SU-DHL-6 (cell line): Measurements from ENCODE around the gene TPP1.

Source experiments
- H2AFZ ChIP-seq: fragments of 200-600 bp; sonication (generic); 2 replicates; pipeline ENCODE4 v1.6.1; 2014; ENCODE audit warnings: low read depth, mild to moderate bottlenecking, moderate library complexity, mixed read lengths, antibody characterized with exemption, low read length; ENCODE audit not compliant: severe bottlenecking
- H3F3A ChIP-seq: fragments of 200-600 bp; shearing (Covaris generic); 2 replicates; pipeline ENCODE4 v1.6.0; 2016; ENCODE audit warnings: antibody characterized with exemption, mild to moderate bottlenecking; ENCODE audit not compliant: insufficient read depth
- H3K27ac ChIP-seq: fragments of 200-600 bp; sonication (generic); 2 replicates; pipeline ENCODE4 v1.5.1; 2016; ENCODE audit warnings: low read depth, mild to moderate bottlenecking, low read length, moderate library complexity, mixed read lengths
- H3K27me3 ChIP-seq: fragments of 200-600 bp; sonication (generic), shearing (Covaris generic); 2 replicates; pipeline ENCODE4 v1.6.0; 2014; ENCODE audit warnings: mild to moderate bottlenecking, low read length
- H3K36me3 ChIP-seq: fragments of 200-600 bp; sonication (generic); 2 replicates; pipeline ENCODE4 v1.6.1; 2014; ENCODE audit warnings: mild to moderate bottlenecking, low read length, mixed read lengths
- H3K4me2 ChIP-seq: fragments of 300-600, 200-600 bp; shearing (Covaris generic), sonication (generic); 2 replicates; pipeline ENCODE4 v1.6.0; 2014; ENCODE audit warnings: low read length, low read depth, mild to moderate bottlenecking; ENCODE audit not compliant: poor library complexity, severe bottlenecking
- H3K4me3 ChIP-seq: fragments of 200-600 bp; sonication (generic); 2 replicates; pipeline ENCODE4 v1.5.1; 2014; ENCODE audit warnings: antibody characterized with exemption, low read length, mild to moderate bottlenecking, mixed read lengths; ENCODE audit not compliant: insufficient read depth, poor library complexity, severe bottlenecking
- H3K79me2 ChIP-seq: fragments of 200-600 bp; sonication (generic); 2 replicates; pipeline ENCODE4 v1.6.1; 2014; ENCODE audit warnings: mild to moderate bottlenecking, low read length, moderate library complexity; ENCODE audit not compliant: insufficient read depth
- H3K9ac ChIP-seq: fragments of 200-600 bp; sonication (generic); 2 replicates; pipeline ENCODE4 v1.7.0; 2014; ENCODE audit warnings: mild to moderate bottlenecking, low read length
- H3K9me2 ChIP-seq: fragments of 200-600 bp; sonication (generic); replicated peaks from 2 replicates; pipeline ENCODE4 v1.6.1; 2014; ENCODE audit warnings: low read length; ENCODE audit not compliant: insufficient read depth
- H3K9me3 ChIP-seq: fragments of 200-600 bp; sonication (generic); 2 replicates; pipeline ENCODE4 v1.6.1; 2014; ENCODE audit warnings: low read length, mixed read lengths; ENCODE audit not compliant: insufficient read depth
- H4K20me1 ChIP-seq: fragments of 200-600 bp; sonication (generic); 2 replicates; pipeline ENCODE4 v1.6.1; 2014; ENCODE audit warnings: low read depth, mild to moderate bottlenecking, antibody characterized with exemption, low read length, moderate library complexity, mixed read lengths
- CTCF ChIP-seq: fragments of 200-600 bp; sonication (generic); IDR thresholded peaks from one replicate; pipeline ENCODE4 v1.5.1; 2017; ENCODE audit warnings: antibody characterized with exemption, mild to moderate bottlenecking, low read length, moderate library complexity; ENCODE audit not compliant: insufficient read depth, poor library complexity, severe bottlenecking
- EZH2phosphoT487 ChIP-seq: fragments of 200-600 bp; sonication (generic), shearing (Covaris generic); conservative IDR thresholded peaks from 2 replicates; pipeline ENCODE4 v1.6.1; 2018; ENCODE audit warnings: mild to moderate bottlenecking, antibody characterized with exemption, low read length, moderate library complexity, mixed read lengths

The TPP1 gene

GRCh38 chr11:6596239-6596877, 22.9 kb downstream of the TPP1 start:
- Histone ChIP-seq H3K27ac (no peak overlapping the region), H3K36me3 (peaks cover 14% of the 10 kb centered on the region; the same call in 1 of the 2 replicates), H3K9me2 (no peaks in the 10 kb centered on the region), H3F3A (no peaks in the 10 kb centered on the region), H4K20me1 (no peaks in the 10 kb centered on the region; the same call in 1 of the 2 replicates), H2AFZ (no peak overlapping the region), H3K4me3 (no peak overlapping the region), H3K79me2 (peaks cover 24% of the 10 kb centered on the region), H3K9ac (no peak overlapping the region), H3K9me3 (no peaks in the 10 kb centered on the region), H3K4me2 (no peak overlapping the region), H3K27me3 (no peaks in the 10 kb centered on the region)
- TF ChIP-seq EZH2phosphoT487 (no peak), CTCF (no peak)

GRCh38 chr11:6594142-6594768, 25.0 kb downstream of the TPP1 start:
- Histone ChIP-seq H3K79me2 (0 out of 2 replicates have a peak, but pooled peaks cover 5% of the 10 kb centered on the region), H3K4me2 (no peak overlapping the region), H3K9me2 (no peaks in the 10 kb centered on the region), H3K9ac (no peak overlapping the region), H3K4me3 (no peak overlapping the region), H2AFZ (no peak overlapping the region), H3K27ac (no peak overlapping the region), H3F3A (peaks cover 4% of the 10 kb centered on the region), H4K20me1 (no peaks in the 10 kb centered on the region; the same call in 1 of the 2 replicates), H3K36me3 (peaks cover 15% of the 10 kb centered on the region; the same call in 1 of the 2 replicates), H3K9me3 (no peaks in the 10 kb centered on the region), H3K27me3 (no peaks in the 10 kb centered on the region)
- TF ChIP-seq CTCF (no peak), EZH2phosphoT487 (no peak)

- H3F3A ChIP-seq = peaks cover 15% of the 10 kb centered on the region
- H3K4me3 ChIP-seq = no peak overlapping the region
- no peaks in the 10 kb centered on the region for H3K79me2 ChIP-seq
- H3K36me3 ChIP-seq = peaks cover 18% of the 10 kb centered on the region; the same call in 1 of the 2 replicates
- no peak overlapping the region for H3K4me2 ChIP-seq
- no peak overlapping the region for H2AFZ ChIP-seq
- H3K27me3 ChIP-seq = no peaks in the 10 kb centered on the region
- H3K9me2 ChIP-seq = no peaks in the 10 kb centered on the region
- peaks cover 7% of the 10 kb centered on the region; the same call in 1 of the 2 replicates for H3K9me3 ChIP-seq
- no peak overlapping the region for H3K9ac ChIP-seq
- H3K27ac ChIP-seq = no peak overlapping the region
- no peak for TF ChIP-seq CTCF
- TF ChIP-seq EZH2phosphoT487 = no peak
- no peaks in the 10 kb centered on the region for H4K20me1 ChIP-seq
Observed at GRCh38 chr11:6588018-6588417, 31.2 kb downstream of the TPP1 start.
